Smooth muscle cell (in vitro differentiated cells): Measurements from ENCODE around the gene RHBDL3. TPM values are rescaled to one million over a fixed set of nuclear protein-coding genes. Genes with fewer than 3 reads are reported as not detected.
"Not testable (repeated sequence)": the region's sequence is repeated elsewhere in the genome, so short reads cannot be mapped to it uniquely, and the experiment has no call there.

Experiments used
- DNase-seq: peaks from one replicate; lab custom pipeline; 2025; ENCODE audit not compliant: unreplicated experiment; lab: John Stamatoyannopoulos, UW
- H2AFZ ChIP-seq: fragments of 200-600 bp; sonication (generic); 2 replicates; pipeline ENCODE4 v1.6.0; 2016; ENCODE audit warnings: antibody characterized with exemption, low read depth, mild to moderate bottlenecking
- H3F3A ChIP-seq: fragments of 200-600 bp; sonication (generic); 2 replicates; pipeline ENCODE4 v1.6.0; 2017; ENCODE audit warnings: antibody characterized with exemption, low read depth
- H3K27ac ChIP-seq: fragments of 200-600 bp; sonication (generic); 2 replicates; pipeline ENCODE4 v1.5.1; 2016; ENCODE audit warnings: low read depth, mild to moderate bottlenecking
- H3K27me3 ChIP-seq: fragments of 200-600 bp; sonication (generic); 2 replicates; pipeline ENCODE4 v1.6.1; 2016; ENCODE audit warnings: low read depth, mild to moderate bottlenecking
- H3K36me3 ChIP-seq: fragments of 200-600 bp; sonication (generic); 2 replicates; pipeline ENCODE4 v1.5.1; 2016; ENCODE audit warnings: low read depth
- H3K4me1 ChIP-seq: fragments of 200-600 bp; sonication (generic); 2 replicates; pipeline ENCODE4 v1.5.1; 2016; ENCODE audit warnings: low read depth
- H3K4me2 ChIP-seq: fragments of 200-600 bp; sonication (generic); 2 replicates; pipeline ENCODE4 v1.6.0; 2016; ENCODE audit warnings: mild to moderate bottlenecking
- H3K4me3 ChIP-seq: fragments of 200-600 bp; sonication (generic); 2 replicates; pipeline ENCODE4 v1.5.1; 2016; ENCODE audit warnings: mild to moderate bottlenecking
- H3K79me2 ChIP-seq: fragments of 200-600 bp; sonication (generic); 2 replicates; pipeline ENCODE4 v1.6.0; 2016; ENCODE audit warnings: low read depth, mild to moderate bottlenecking
- H3K9ac ChIP-seq: fragments of 200-600 bp; sonication (generic); 2 replicates; pipeline ENCODE4 v1.6.0; 2016; ENCODE audit warnings: low read depth
- H3K9me3 ChIP-seq: fragments of 200-600 bp; sonication (generic); replicated peaks from 2 replicates; pipeline ENCODE4 v1.5.1; 2016; ENCODE audit warnings: low read depth
- H4K20me1 ChIP-seq: fragments of 200-600 bp; sonication (generic); 2 replicates; pipeline ENCODE4 v1.6.0; 2016; ENCODE audit warnings: low read depth
- WGBS: methylation state at CpG from one replicate; pipeline ENCODE4 v1.1.7; 2016; ENCODE audit warnings: low lambda C conversion rate; 5-methylcytosine and 5-hydroxymethylcytosine counted together
- polyA plus RNA-seq: library from polyadenylated mRNA; unstranded; fragments of >200 nt; fragmentation: Nextera tagmentation; extraction: Ambion mirVana; gene quantifications from 2 replicates; pipeline ENCODE4 v1.2.1, GENCODE V29; 2016
- total RNA-seq: library from RNA; depleted of rRNA; stranded (reverse); fragments of >200 nt; gene quantifications from 2 replicates; pipeline ENCODE4 v1.2.3, GENCODE V29; 2014
- TF ChIP-seq, protein P1 (sequence below): fragments of 200-600 bp; sonication (generic); IDR thresholded peaks from 2 replicates; pipeline ENCODE4 v1.5.1; 2017; ENCODE audit warnings: borderline replicate concordance, mild to moderate bottlenecking, antibody characterized with exemption; ENCODE audit not compliant: insufficient read depth, poor library complexity, severe bottlenecking

Gene RHBDL3
- total and polyA plus RNA-seq, 2 experiments from 2014 or later, result not detected

DNA sequence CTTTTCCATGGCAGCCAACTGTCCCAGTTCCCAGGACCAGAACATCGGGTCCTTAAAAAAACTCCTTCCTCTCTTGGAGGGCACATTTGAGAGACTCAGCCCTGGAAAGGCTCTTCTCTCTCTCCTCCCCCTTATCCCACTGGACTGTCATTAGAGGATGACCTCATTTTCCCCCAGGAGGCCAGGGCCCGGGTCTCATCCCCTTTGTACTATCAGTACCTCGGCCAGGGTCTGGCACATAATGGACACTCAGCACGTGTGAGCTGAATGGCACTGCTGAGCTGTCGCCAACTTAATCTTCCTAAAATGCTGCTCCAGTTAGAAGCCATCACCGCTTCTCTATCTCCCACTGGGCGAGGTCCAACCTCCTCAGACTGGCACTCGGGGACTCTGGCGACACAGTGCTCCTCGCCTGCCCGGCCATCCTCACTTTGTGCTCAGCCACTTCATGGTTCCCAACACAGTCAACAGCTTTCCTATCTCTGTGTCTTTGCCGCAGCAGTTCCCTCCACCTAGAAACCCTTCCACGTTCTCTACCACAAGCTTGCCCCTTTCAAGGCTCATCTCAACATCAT lies 3.6 kb upstream of the RHBDL3 start:
- H3K79me2 ChIP-seq, result no peaks in the 10 kb centered on the region
- WGBS, result 72% methylated on average over 13 of the region's 13 CpGs
- H3K4me1 ChIP-seq, result peaks cover 10% of the 10 kb centered on the region
- no peak overlapping the region for H3K9ac ChIP-seq
- no peak overlapping the region for H2AFZ ChIP-seq
- TF ChIP-seq, protein P1, sequence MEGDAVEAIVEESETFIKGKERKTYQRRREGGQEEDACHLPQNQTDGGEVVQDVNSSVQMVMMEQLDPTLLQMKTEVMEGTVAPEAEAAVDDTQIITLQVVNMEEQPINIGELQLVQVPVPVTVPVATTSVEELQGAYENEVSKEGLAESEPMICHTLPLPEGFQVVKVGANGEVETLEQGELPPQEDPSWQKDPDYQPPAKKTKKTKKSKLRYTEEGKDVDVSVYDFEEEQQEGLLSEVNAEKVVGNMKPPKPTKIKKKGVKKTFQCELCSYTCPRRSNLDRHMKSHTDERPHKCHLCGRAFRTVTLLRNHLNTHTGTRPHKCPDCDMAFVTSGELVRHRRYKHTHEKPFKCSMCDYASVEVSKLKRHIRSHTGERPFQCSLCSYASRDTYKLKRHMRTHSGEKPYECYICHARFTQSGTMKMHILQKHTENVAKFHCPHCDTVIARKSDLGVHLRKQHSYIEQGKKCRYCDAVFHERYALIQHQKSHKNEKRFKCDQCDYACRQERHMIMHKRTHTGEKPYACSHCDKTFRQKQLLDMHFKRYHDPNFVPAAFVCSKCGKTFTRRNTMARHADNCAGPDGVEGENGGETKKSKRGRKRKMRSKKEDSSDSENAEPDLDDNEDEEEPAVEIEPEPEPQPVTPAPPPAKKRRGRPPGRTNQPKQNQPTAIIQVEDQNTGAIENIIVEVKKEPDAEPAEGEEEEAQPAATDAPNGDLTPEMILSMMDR, result no peak
- DNase-seq, result no peak
- H3K4me3 ChIP-seq, result no peak overlapping the region
- H3F3A ChIP-seq, result no peaks in the 10 kb centered on the region
- no peaks in the 10 kb centered on the region for H3K36me3 ChIP-seq
- no peak overlapping the region for H3K27ac ChIP-seq
- no peaks in the 10 kb centered on the region for H3K9me3 ChIP-seq
- H3K4me2 ChIP-seq, result no peak overlapping the region
- no peaks in the 10 kb centered on the region for H4K20me1 ChIP-seq
- peaks cover 75% of the 10 kb centered on the region for H3K27me3 ChIP-seq

- Histone ChIP-seq H3K27me3 (peaks cover 76% of the 10 kb centered on the region), H3K4me1 (peaks cover 20% of the 10 kb centered on the region)
- not testable (repeated sequence) for H3K9ac ChIP-seq, H3F3A ChIP-seq, H2AFZ ChIP-seq, H4K20me1 ChIP-seq, H3K27ac ChIP-seq, H3K9me3 ChIP-seq, H3K4me2 ChIP-seq, DNase-seq, H3K4me3 ChIP-seq, H3K36me3 ChIP-seq, H3K79me2 ChIP-seq
- WGBS, result 95% methylated on average over 17 of the region's 17 CpGs
These were observed 2.1 kb upstream of the RHBDL3 start for GRCh38 chr17:32263515-32263914.

DNA sequence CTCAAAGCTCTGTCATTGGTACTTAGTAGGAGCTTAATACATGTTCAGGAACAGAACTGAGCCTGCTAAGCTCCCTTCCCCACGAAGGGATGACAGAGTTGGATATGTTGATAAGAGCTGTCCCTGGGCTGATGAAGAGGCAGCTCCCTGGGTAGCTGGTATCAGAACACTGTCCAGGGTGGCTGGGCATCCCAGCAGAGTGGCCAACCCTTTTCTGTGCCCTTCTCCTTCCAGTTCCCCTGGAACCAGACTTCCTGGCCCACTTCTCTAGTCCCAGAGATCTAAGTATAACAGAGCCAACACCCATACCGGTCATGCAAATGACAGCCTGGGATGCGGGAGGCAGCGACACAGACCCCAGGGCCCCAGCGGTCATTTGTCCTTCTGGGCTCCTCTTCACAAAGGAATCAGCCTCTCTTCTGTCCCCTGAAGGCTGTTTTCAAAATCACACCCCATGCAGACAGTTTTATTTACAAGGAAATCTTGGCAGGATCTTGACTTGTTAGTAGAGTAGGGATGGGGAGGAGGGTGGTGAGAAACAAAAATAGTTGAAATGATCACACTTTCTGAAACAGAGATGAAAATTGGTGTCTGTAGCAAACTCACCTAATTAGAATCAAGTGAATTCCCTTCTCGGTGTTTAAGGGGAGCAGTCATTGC lies 1.4 kb upstream of the RHBDL3 start:
- Histone ChIP-seq H3K36me3 (no peaks in the 10 kb centered on the region), H3F3A (no peaks in the 10 kb centered on the region), H3K27ac (no peak overlapping the region), H3K4me3 (no peak overlapping the region), H3K4me2 (peak overlapping the region; percentile 60), H3K27me3 (peaks cover 81% of the 10 kb centered on the region), H3K4me1 (peaks cover 20% of the 10 kb centered on the region), H3K9ac (no peak overlapping the region), H4K20me1 (no peaks in the 10 kb centered on the region), H3K79me2 (no peaks in the 10 kb centered on the region), H3K9me3 (no peaks in the 10 kb centered on the region), H2AFZ (no peak overlapping the region)
- TF ChIP-seq, protein P1, result no peak
- DNase-seq, result no peak
- 17% methylated on average over 6 of the region's 6 CpGs for WGBS

DNA sequence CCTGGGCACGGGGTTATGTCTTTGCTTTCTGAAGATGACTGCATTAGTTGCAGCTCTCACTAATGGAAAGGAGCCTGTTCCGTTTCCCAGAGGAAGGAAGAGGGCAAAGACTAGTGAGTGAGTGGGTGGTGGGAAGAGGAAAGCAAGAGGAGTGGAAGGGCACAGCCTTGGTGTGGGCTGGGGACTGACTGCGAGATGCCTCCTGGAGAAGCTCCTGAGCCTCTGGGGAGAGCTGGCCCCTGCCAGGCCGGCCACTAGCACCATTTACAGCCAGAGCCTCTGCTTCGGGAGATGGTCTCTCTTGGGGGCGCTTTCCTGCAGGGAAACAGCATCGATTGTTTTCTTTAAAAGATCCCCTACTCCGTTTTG lies 825 bp upstream of the RHBDL3 start:
- Histone ChIP-seq H3K4me2 (peak overlapping the region; percentile 60), H3K9ac (no peak overlapping the region), H3K79me2 (no peaks in the 10 kb centered on the region), H3K9me3 (no peaks in the 10 kb centered on the region), H4K20me1 (no peaks in the 10 kb centered on the region), H3K4me1 (peaks cover 20% of the 10 kb centered on the region), H3K36me3 (no peaks in the 10 kb centered on the region), H3F3A (no peaks in the 10 kb centered on the region), H2AFZ (no peak overlapping the region), H3K27me3 (peaks cover 87% of the 10 kb centered on the region), H3K27ac (no peak overlapping the region), H3K4me3 (no peak overlapping the region)
- 16% methylated on average over 8 of the region's 8 CpGs for WGBS
- TF ChIP-seq, protein P1, result no peak
- DNase-seq, result no peak
